HG03045 (cell line): Measurements from ENCODE around the gene CAPN10.

Experiments
- ATAC-seq: cut with Tn5 transposase; IDR thresholded peaks from one replicate; pipeline ENCODE4 v1.9.1; 2021; ENCODE audit warnings: mild to moderate bottlenecking, moderate library complexity; ENCODE audit not compliant: unreplicated experiment

CAPN10 gene

DNA sequence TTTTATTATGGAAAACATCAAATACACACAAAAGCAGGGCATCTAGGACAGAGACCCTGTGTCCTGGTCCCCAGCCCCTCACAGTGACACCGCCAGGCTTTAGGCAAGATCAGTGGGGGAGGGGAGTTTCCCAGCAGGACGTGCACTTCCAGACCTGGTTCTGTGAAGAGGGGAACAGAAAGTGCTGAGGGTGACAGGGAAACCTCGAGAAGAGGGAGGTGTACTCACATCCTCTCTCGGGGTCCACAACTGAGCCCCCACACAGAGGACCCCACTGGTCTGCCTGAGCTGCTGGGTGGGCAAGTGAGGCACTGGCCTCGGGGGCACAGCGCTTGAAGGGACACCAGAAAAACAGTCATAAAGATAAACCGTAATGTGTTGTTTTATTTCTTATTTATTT lies 34.3 kb downstream of the CAPN10 start:
- ATAC-seq = no peak

- no peak for ATAC-seq
Measured at GRCh38 chr2:240622060-240622411, 35.5 kb downstream of the CAPN10 start.

GRCh38 chr2:240622531-240623235 lies 36.1 kb downstream of the CAPN10 start:
- ATAC-seq = no peak

DNA sequence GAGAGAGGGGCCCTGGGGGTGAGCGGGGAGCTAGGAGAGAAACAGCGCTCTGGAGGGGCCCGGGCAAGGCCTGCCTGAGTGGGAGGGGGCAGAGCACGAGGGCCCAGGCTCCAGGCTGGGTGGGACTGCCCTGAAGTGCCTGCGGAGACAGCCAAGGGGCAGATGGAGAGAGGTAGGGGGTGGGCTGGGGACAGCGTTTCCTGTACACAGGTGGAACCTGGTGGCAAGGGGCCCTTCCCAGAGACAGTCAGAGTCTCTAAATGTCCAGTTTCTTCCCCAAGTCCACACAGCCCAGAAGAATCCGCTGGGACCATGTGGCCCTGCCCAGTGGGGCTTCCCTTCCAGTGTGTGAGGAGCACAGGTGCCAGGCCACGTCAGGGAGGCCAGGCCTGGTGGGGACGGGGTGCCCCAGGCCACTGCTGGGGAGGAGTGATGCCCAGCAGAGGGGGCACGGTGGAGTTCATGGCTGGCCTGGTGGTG lies 37.0 kb downstream of the CAPN10 start:
- ATAC-seq = no peak

GRCh38 chr2:240624011-240624949 lies 37.7 kb downstream of the CAPN10 start:
- no peak for ATAC-seq

DNA sequence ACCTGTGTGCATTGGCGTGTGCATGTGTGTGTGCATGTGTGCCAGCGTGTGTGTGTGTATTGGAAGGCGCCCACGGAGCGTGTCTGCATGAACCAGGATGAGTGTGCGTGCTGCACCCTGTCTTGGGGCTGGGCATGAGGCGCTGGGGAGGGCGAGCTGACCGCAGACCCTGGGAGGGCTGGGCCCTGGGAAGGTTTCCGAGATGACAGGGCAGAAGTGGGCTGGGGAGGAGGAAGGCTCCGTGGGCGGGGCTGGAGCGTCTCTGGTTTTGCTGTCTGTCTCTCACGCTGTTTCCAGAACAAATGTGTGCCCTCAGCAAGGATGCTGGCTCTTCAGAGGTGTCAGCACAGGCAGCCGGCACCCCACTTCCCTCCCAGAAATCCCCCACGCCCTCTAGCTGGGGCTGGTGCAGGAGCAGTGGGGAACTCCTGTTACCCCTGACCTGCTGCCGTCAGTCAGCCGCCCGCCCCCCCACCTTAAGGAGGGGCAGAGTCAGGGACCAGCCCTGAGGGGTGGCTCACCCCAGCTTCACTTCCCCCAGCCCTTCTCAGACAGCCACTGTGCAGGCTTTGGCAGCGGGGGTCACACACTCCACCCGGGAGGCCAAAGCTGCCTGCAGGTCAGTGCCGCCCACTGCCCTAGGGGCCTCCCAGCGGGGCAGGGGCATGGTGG lies 38.6 kb downstream of the CAPN10 start, which contains the start of gene GPR35:
Gene GPR35 (plus strand): TSS at position 531 of the 672 bp plus-strand sequence. CDS start 4,473 bp downstream, outside the sequence.
- no peak for ATAC-seq

GRCh38 chr2:240626531-240627300 lies 40.2 kb downstream of the CAPN10 start:
- no peak for ATAC-seq

- no peak for ATAC-seq
Measured at GRCh38 chr2:240627736-240628506, 41.4 kb downstream of the CAPN10 start.

DNA sequence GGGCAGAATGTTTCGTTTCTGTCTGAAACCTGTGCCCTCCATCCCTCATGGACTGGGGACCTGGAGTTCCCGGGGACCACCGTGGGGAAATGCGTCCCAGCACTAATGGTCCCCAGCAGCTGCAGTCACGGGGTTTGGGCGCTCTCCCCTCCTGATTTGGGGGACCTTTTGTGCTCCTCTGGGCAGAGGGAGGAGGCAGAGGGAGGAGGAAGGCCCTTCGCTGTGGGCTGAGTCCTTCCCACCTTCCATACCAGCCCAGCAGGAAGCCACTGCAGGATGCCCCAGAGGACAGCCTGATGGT lies 41.9 kb downstream of the CAPN10 start:
- ATAC-seq = no peak

- no peak for ATAC-seq
Measured at GRCh38 chr2:240628808-240629618, 42.5 kb downstream of the CAPN10 start.

GRCh38 chr2:240629619-240629967 lies 43.1 kb downstream of the CAPN10 start:
- no peak for ATAC-seq

DNA sequence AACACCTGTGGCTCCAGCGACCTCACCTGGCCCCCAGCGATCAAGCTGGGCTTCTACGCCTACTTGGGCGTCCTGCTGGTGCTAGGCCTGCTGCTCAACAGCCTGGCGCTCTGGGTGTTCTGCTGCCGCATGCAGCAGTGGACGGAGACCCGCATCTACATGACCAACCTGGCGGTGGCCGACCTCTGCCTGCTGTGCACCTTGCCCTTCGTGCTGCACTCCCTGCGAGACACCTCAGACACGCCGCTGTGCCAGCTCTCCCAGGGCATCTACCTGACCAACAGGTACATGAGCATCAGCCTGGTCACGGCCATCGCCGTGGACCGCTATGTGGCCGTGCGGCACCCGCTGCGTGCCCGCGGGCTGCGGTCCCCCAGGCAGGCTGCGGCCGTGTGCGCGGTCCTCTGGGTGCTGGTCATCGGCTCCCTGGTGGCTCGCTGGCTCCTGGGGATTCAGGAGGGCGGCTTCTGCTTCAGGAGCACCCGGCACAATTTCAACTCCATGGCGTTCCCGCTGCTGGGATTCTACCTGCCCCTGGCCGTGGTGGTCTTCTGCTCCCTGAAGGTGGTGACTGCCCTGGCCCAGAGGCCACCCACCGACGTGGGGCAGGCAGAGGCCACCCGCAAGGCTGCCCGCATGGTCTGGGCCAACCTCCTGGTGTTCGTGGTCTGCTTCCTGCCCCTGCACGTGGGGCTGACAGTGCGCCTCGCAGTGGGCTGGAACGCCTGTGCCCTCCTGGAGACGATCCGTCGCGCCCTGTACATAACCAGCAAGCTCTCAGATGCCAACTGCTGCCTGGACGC lies 43.6 kb downstream of the CAPN10 start:
- ATAC-seq = no peak

- ATAC-seq = no peak
Measured at GRCh38 chr2:240630771-240631547, 44.4 kb downstream of the CAPN10 start.

GRCh38 chr2:240631548-240632305 lies 45.2 kb downstream of the CAPN10 start:
- ATAC-seq = no peak

DNA sequence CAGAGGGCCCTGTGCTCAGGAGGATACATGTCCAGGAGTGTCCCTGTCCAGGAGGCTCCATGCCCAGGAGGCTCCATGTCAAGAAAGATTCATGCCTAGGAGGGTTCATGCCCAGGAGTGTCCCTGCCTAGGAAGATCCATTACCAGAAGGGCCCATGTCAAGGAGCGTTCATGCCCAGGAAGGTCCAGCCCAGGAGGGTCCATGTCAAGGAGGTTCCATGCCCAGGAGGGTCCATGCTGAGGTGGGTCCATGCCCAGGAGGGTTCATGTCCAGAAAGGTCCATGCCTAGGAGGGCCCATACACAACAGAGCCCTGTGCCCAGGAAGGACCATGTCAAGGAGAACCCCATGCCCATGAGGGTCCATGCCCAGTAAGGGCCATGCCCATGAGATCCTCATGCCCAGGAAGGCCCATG lies 45.8 kb downstream of the CAPN10 start:
- ATAC-seq = no peak

DNA sequence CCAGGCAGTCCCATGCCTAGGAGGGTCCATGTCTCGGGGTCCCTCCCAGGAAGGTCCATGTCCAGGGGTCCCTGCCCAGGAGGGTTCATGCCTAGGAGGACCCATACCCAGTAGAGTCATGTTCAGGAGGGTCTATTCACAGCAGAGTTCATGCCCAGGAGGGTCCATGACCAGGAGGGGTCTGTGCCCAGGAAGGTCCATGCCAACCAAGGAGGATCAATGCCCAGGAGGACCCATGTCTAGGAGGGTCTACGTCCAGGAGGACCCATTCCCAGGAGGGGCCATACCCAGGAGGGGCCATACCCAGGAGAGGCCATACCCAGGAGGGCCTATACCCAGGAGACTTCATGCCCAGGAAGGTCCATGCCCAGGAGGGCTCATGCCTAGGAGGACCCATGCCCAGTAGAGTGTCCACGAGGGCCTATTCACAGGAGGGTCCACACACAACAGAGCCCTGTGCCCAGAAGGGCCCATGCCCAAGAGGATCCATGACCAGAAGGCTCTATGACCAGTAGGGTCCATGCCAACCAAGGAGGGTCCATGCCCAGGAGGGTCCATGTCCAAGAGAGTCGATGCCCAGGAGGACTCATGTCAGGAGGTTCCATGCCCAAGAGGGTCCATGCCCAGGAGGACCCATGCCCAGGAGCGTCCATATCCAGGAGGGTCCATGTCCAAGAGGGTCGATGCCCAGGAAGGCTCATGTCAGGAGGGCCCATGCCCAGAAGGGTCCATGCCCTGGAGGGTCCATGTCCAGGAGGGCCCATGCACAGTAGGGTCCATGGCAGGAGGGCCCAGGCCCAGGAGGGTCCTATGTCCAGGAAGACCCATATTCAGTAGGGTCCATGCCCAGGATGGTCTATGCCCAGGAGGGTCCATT lies 48.8 kb downstream of the CAPN10 start:
- no peak for ATAC-seq
